WTC11 (cell line): Measurements from ENCODE around the gene CPSF4.

Source experiments
- CBFB ChIP-seq: sonication (generic); formaldehyde crosslinking; IDR thresholded peaks from 2 replicates; pipeline ENCODE4 v1.8.1; 2022; ENCODE audit warnings: mild to moderate bottlenecking, low read depth, missing genetic modification reagents
- CTCF ChIP-seq: fragments of 200-600 bp; IDR thresholded peaks from 2 replicates; pipeline ENCODE4 v1.8.0; 2022; ENCODE audit warnings: antibody characterized with exemption
- ESRRA ChIP-seq: sonication (generic); formaldehyde crosslinking; IDR thresholded peaks from 2 replicates; pipeline ENCODE4 v1.8.1; 2022; ENCODE audit warnings: mild to moderate bottlenecking, missing genetic modification reagents, borderline replicate concordance
- FOXK1 ChIP-seq: sonication (generic); formaldehyde crosslinking; IDR thresholded peaks from 2 replicates; pipeline ENCODE4 v1.8.0; 2022; ENCODE audit warnings: mild to moderate bottlenecking, moderate library complexity, missing genetic modification reagents
- MAX ChIP-seq: sonication (generic); formaldehyde crosslinking; IDR thresholded peaks from 2 replicates; pipeline ENCODE4 v1.8.0; 2022; ENCODE audit warnings: mild to moderate bottlenecking, missing genetic modification reagents
- NFE2L1 ChIP-seq: sonication (generic); formaldehyde crosslinking; IDR thresholded peaks from 2 replicates; pipeline ENCODE4 v1.8.1; 2023; ENCODE audit warnings: missing genetic modification reagents
- SP1 ChIP-seq: sonication (generic); formaldehyde crosslinking; conservative IDR thresholded peaks from 2 replicates; pipeline ENCODE4 v1.8.1; 2022; ENCODE audit warnings: missing genetic modification reagents
- USF2 ChIP-seq: sonication (generic); formaldehyde crosslinking; IDR thresholded peaks from 2 replicates; pipeline ENCODE4 v1.8.1; 2023; ENCODE audit warnings: mild to moderate bottlenecking, missing genetic modification reagents, moderate library complexity
- ZNF232 ChIP-seq: sonication (generic); formaldehyde crosslinking; IDR thresholded peaks from 2 replicates; pipeline ENCODE4 v1.8.0; 2022; ENCODE audit warnings: mild to moderate bottlenecking, missing genetic modification reagents

- TF ChIP-seq USF2 (CRISPR knock-in tag) (no peak), CTCF (no peak), MAX (CRISPR knock-in tag) (no peak), FOXK1 (CRISPR knock-in tag) (no peak), SP1 (CRISPR knock-in tag) (no peak), CBFB (CRISPR knock-in tag) (no peak), ZNF232 (CRISPR knock-in tag) (no peak), NFE2L1 (no peak), ESRRA (CRISPR knock-in tag) (no peak)
Observed at GRCh38 chr7:99473315-99473596, 34.5 kb downstream of the CPSF4 start.
